NCI-H2227 (cell line): ENCODE data around the gene LILRA2.
"Not testable (repeated sequence)": the region's sequence is repeated elsewhere in the genome, so short reads cannot be mapped to it uniquely, and the experiment has no call there.

Experiments used
- DNase-seq: peaks from one replicate; lab custom pipeline; 2025; ENCODE audit not compliant: unreplicated experiment; lab: John Stamatoyannopoulos, UW

The LILRA2 gene

GRCh38 chr19:54571715-54572615 is 1.6 kb upstream of the LILRA2 start:
- not testable (repeated sequence) for DNase-seq

GRCh38 chr19:54572696-54573311 is 786 bp upstream of the LILRA2 start:
- DNase-seq = no peak

- DNase-seq = no peak
Observed at GRCh38 chr19:54574051-54574450, 461 bp downstream of the LILRA2 start.

- no peak for DNase-seq
Observed at GRCh38 chr19:54574527-54575056, 1.0 kb downstream of the LILRA2 start.

- not testable (repeated sequence) for DNase-seq
Observed at GRCh38 chr19:54575205-54575604, 1.6 kb downstream of the LILRA2 start.

GRCh38 chr19:54576411-54576976 is 2.9 kb downstream of the LILRA2 start:
- no peak for DNase-seq

GRCh38 chr19:54577334-54577733 is 3.7 kb downstream of the LILRA2 start:
- no peak for DNase-seq

- DNase-seq = not testable (repeated sequence)
Observed at GRCh38 chr19:54578268-54578667, 4.7 kb downstream of the LILRA2 start.

- no peak for DNase-seq
Observed at GRCh38 chr19:54586397-54586796, 12.8 kb downstream of the LILRA2 start.

- no peak for DNase-seq
Observed at GRCh38 chr19:54587026-54587425, 13.4 kb downstream of the LILRA2 start.

- DNase-seq = not testable (repeated sequence)
Observed at GRCh38 chr19:54593445-54593844, 19.9 kb downstream of the LILRA2 start, which contains the start of gene LILRA1. Gene LILRA1 (plus strand): TSS chr19:54593632. CDS start chr19:54594245, 613 bp downstream.

- DNase-seq = not testable (repeated sequence)
Observed at GRCh38 chr19:54593931-54594626, 20.5 kb downstream of the LILRA2 start.

- no peak for DNase-seq
Observed at GRCh38 chr19:54594737-54595136, 21.1 kb downstream of the LILRA2 start.

GRCh38 chr19:54595680-54596436 is 22.3 kb downstream of the LILRA2 start:
- not testable (repeated sequence) for DNase-seq

- DNase-seq = no peak
Observed at GRCh38 chr19:54600212-54600611, 26.6 kb downstream of the LILRA2 start.

GRCh38 chr19:54606230-54606629 is 32.6 kb downstream of the LILRA2 start:
- DNase-seq = no peak

GRCh38 chr19:54606891-54607784 is 33.5 kb downstream of the LILRA2 start:
- DNase-seq = no peak

GRCh38 chr19:54607785-54608150 is 34.2 kb downstream of the LILRA2 start:
- no peak for DNase-seq

GRCh38 chr19:54608205-54608604 is 34.6 kb downstream of the LILRA2 start:
- no peak for DNase-seq
